SK-N-MC (cell line): ENCODE data around the gene PHLDA3.
A peak's percentile ranks its signal among the peaks of the same experiment; 100 is the strongest.
"Not testable (repeated sequence)": the region's sequence is repeated elsewhere in the genome, so short reads cannot be mapped to it uniquely, and the experiment has no call there.

ENCODE experiments used
- DNase-seq: peaks from one replicate; pipeline ENCODE4 v3.0.0-alpha.2; 2011; ENCODE audit warnings: low read depth, low spot score
- H3K27ac ChIP-seq: fragments of 200-600 bp; sonication (generic); 2 replicates; pipeline ENCODE4 v1.5.1; 2016; ENCODE audit warnings: mixed run types
- H3K36me3 ChIP-seq: fragments of 200-600 bp; sonication (generic); 2 replicates; pipeline ENCODE4 v1.6.1; 2017; ENCODE audit warnings: antibody characterized with exemption, low read length, mixed read lengths; ENCODE audit not compliant: insufficient read depth
- H3K4me3 ChIP-seq: fragments of 200-600 bp; sonication (generic); 2 replicates; pipeline ENCODE4 v1.5.1; 2016
- H3K9ac ChIP-seq: fragments of 200-600 bp; sonication (generic); 2 replicates; pipeline ENCODE4 v1.8.0; 2017; ENCODE audit warnings: mixed run types, mixed read lengths; ENCODE audit not compliant: insufficient read length
- H3K9me3 ChIP-seq: fragments of 200-600 bp; sonication (generic); 2 replicates; pipeline ENCODE4 v1.6.1; 2017; ENCODE audit warnings: low read depth, mild to moderate bottlenecking, antibody characterized with exemption, low read length, moderate library complexity, mixed read lengths
- EZH2 ChIP-seq: fragments of 200-600 bp; sonication (generic); IDR thresholded peaks from one replicate; pipeline ENCODE4 v1.6.1; 2017; ENCODE audit warnings: antibody characterized with exemption
- FOXP2 ChIP-seq: optimal IDR thresholded peaks from 2 replicates; pipeline ENCODE3; 2011; ENCODE audit warnings: mild to moderate bottlenecking, moderate library complexity; ENCODE audit not compliant: insufficient read depth; ENCODE audit errors: extremely low read length, control extremely low read depth
- POLR2AphosphoS5 ChIP-seq: IDR thresholded peaks from 2 replicates; pipeline ENCODE4 v1.6.1; 2012; ENCODE audit warnings: mild to moderate bottlenecking, low read depth, low read length, borderline replicate concordance

PHLDA3 gene

DNA sequence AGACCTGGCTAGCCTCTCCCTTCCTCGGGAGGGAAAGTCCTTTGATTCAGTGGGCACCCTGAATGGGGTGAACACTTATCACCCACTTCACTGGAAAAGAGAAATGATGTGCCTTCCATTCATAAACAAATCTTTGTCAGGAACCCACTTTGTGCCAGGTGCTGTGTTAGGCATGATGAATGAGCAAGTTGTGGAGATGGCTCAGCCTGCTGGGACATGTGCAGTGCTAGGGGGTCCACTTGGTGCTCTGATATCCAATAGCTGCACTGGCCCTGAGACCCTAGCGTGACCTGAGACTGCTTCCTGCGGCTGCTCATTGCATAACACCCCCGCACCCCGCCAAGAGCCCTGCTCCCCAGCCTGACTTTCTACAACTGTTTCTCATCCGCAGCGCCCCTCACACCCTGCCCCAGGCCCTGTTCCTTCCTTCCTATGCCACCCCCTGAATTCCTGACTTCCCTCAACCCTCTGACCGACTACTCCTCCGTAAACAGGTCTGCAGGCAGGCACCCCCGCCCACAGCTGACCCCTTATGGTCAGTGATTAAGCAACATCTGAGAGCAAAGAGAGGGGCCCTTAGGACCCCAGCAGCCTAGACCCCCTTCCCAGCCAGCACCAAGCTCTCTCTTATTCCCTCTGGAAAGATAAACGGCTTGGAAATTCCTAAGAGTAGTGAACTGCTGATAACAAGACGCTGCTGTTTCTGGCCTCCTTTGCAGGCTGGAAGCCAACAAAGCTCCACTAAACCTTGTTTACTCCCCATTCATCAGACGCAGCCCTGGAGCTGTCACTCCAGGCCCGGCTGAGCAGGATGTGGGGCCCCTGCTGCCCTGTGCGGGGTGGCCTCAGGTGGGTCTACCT lies 25.0 kb upstream of the PHLDA3 start:
- H3K36me3 ChIP-seq, result peaks cover 61% of the 10 kb centered on the region
- no peak for DNase-seq
- no peak overlapping the region for H3K27ac ChIP-seq
- no peak overlapping the region for H3K9ac ChIP-seq
- H3K4me3 ChIP-seq, result no peak overlapping the region
- no peaks in the 10 kb centered on the region for H3K9me3 ChIP-seq
- no peak for TF ChIP-seq POLR2AphosphoS5
- TF ChIP-seq FOXP2, result no peak
- no peak for TF ChIP-seq EZH2

DNA sequence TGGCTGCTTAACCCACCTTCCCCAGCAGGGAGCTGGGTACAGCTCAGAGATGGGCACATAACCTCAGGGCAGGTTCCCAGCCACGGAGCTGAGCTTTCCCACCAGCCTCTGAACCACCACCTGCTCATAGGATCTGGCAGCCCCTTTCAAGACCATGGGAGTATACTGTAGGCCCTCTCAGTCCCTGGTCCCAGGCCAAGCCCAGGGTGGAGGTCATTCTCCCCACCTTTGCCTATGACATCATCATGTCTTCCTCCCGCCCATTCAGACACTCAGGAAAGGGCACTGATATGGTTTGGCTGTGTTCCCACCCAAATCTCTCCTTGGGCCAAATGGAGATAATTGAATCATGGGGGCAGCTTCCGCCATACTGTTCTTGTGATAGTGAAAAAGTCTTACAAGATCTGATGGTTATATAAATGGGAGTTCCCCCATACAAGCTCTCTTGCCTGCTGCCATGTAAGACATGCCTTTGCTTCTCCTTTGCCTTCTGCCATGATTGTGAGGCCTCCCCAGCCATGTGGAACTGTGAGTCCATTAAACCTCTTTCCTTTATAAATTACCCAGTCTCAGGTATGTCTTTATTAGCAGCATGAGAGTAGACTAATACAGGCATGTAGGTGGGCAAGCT lies 24.2 kb upstream of the PHLDA3 start:
- not testable (repeated sequence) for H3K9me3 ChIP-seq, H3K27ac ChIP-seq, H3K9ac ChIP-seq, H3K4me3 ChIP-seq, DNase-seq
- peaks cover 68% of the 10 kb centered on the region for H3K36me3 ChIP-seq

- Histone ChIP-seq H3K9me3 (no peaks in the 10 kb centered on the region), H3K9ac (no peak overlapping the region), H3K4me3 (no peak overlapping the region), H3K27ac (peak overlapping the region; percentile 28; the same call in 1 of the 2 replicates), H3K36me3 (peaks cover 69% of the 10 kb centered on the region)
- TF ChIP-seq EZH2 (no peak), POLR2AphosphoS5 (no peak)
- DNase-seq, result no peak
Observed at GRCh38 chr1:201491896-201492511, 23.0 kb upstream of the PHLDA3 start.

DNA sequence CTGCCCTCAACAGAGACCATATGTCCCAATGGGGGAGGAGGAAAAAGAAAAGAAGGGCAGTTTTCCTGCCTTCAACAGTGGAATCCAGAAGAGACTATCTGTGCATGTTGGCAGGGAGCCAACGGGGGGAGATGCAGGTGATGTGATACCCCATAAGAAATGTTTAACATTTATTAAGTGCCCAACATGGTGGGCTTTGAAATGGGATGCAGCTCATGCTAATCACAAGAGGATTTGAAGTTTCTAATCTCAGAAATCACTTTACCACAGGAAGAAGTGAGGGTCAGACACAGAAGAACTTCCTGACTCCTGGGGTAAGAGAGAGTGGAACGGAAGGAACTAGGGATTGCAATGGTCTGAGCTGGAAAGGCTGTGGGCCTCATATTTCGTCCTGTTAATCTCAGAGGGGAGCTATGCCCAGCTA lies 21.7 kb upstream of the PHLDA3 start:
- DNase-seq, result no peak
- no peak overlapping the region for H3K9ac ChIP-seq
- peaks cover 61% of the 10 kb centered on the region for H3K36me3 ChIP-seq
- TF ChIP-seq EZH2 (no peak), POLR2AphosphoS5 (no peak), FOXP2 (no peak)
- H3K4me3 ChIP-seq, result no peak overlapping the region
- no peak overlapping the region; the same call in 1 of the 2 replicates for H3K27ac ChIP-seq
- no peaks in the 10 kb centered on the region for H3K9me3 ChIP-seq

DNA sequence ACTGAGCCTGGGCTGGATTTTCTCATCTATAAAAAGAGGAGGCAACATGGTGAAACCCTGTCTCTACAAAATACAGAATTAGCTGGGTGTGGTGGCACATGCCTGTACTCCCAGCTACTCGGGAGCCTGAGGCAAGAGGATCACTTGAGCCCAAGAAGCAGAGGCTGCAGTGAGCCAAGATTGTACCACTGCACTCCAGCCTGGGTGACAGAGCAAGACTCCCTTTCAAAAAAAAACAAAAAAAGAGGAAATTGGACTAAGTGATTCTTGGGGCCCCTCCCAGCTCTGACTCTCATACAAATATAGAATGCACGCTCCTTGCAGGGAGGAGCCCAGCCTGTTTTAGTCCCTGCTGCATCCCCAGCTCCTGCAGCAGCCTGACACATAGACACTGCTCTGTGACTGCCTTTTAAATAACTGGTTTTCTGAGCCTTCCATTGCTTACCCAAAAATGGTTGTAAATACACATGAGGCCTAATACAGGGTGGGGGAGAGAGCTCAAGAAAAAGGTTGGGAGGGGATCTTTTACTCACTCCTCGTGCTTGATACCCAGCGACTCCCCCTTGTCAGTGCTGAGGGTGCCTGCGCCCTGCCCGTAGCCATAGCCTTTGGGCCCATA lies 20.8 kb upstream of the PHLDA3 start:
- Histone ChIP-seq H3K4me3 (no peak overlapping the region), H3K27ac (no peak overlapping the region)

DNA sequence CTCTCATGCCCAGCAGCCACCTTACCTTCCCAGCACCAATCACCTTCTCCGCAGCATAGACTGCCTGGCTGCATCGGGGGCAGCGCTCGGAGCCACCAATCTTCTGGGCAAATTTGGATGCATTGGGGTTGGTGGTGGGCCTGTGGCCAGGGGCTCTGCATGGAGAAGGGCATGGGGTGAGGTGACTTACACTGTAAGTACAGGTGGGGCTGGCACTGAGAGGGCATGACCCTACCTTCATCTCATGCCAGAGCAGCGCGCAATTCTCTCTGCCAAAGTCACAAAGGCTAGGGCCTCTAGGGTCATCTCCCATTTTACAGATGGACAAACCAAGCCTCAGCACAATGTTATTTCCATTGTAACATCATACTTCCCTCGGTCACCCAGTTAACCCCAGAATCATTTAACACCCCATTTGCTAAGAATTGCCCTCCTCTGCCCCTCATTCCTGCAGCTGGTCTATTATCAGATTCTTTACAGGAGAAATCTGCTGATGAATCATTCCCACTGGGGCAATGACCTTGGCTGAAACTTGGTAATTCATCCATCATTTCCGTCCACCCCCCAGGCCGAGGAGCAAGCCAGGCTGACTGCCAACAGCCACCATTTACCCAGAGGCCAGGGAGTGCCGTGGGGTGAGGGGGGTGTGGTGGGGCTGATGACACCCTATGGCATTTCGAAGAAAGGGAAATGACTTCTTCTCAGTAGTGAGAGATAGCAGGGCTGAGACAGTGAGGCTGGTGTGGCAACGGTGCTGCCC lies 20.0 kb upstream of the PHLDA3 start:
- no peak for DNase-seq
- TF ChIP-seq FOXP2 (no peak), POLR2AphosphoS5 (no peak), EZH2 (no peak)
- no peak overlapping the region for H3K9ac ChIP-seq
- no peak overlapping the region for H3K27ac ChIP-seq
- H3K4me3 ChIP-seq, result no peak overlapping the region
- peaks cover 53% of the 10 kb centered on the region; the same call in 1 of the 2 replicates for H3K36me3 ChIP-seq
- no peaks in the 10 kb centered on the region for H3K9me3 ChIP-seq

More for the DNA sequence above, 20.8 kb upstream of the PHLDA3 start:
- H3K9me3 ChIP-seq, result no peaks in the 10 kb centered on the region
- TF ChIP-seq FOXP2 (no peak), POLR2AphosphoS5 (no peak), EZH2 (no peak)
- H3K9ac ChIP-seq, result no peak overlapping the region
- peaks cover 58% of the 10 kb centered on the region for H3K36me3 ChIP-seq
- no peak for DNase-seq

DNA sequence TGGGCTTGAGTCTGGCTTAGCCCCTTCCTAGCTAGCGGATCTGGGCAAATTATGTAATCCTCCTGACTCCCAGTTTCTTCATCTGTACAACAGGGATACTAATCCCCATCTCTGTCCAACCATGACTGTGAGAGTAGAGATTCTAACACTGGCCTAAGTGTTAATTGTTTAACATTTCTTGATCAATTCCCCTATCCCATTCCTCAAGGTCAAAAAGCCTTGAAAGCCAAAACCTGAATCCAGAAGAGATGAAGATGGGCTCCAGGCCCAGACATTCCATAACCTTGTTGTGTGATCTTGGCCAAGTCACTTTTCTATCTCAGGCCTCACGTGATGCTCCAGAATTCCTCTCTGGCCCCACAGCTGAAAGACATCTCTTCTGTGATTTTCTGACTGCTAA lies 18.8 kb upstream of the PHLDA3 start:
- Histone ChIP-seq H3K9ac (no peak overlapping the region), H3K36me3 (peaks cover 47% of the 10 kb centered on the region), H3K27ac (no peak overlapping the region), H3K9me3 (no peaks in the 10 kb centered on the region), H3K4me3 (no peak overlapping the region)
- TF ChIP-seq FOXP2 (no peak), POLR2AphosphoS5 (no peak), EZH2 (no peak)
- DNase-seq, result no peak
